Nephron (organoid): ENCODE data around the gene ZNF575.
A peak's percentile ranks its signal among the peaks of the same experiment; 100 is the strongest.
"Not testable (repeated sequence)": the region's sequence is repeated elsewhere in the genome, so short reads cannot be mapped to it uniquely, and the experiment has no call there.

Source experiments
- H3K27ac Mint-ChIP-seq, 3 experiments: 2 replicates each; pipeline ENCODE4 v1.8.0; 2020; ENCODE audit warnings: mixed read lengths in 3 of 3, mild to moderate bottlenecking in 2 of 3, moderate library complexity in 1 of 3
- H3K27me3 Mint-ChIP-seq: 2 replicates; pipeline ENCODE4 v1.8.0; 2021; ENCODE audit warnings: low read depth, mild to moderate bottlenecking, moderate library complexity, mixed read lengths
- H3K36me3 Mint-ChIP-seq: 2 replicates; pipeline ENCODE4 v1.8.0; 2020; ENCODE audit warnings: low read depth, mixed read lengths
- H3K4me1 Mint-ChIP-seq: 2 replicates; pipeline ENCODE4 v1.8.0; 2020; ENCODE audit warnings: mixed read lengths
- H3K4me3 Mint-ChIP-seq, 3 experiments: 2 replicates each; pipeline ENCODE4 v1.8.0; 2020; ENCODE audit warnings: mild to moderate bottlenecking in 3 of 3, mixed read lengths in 3 of 3, moderate library complexity in 2 of 3
- H3K9me3 Mint-ChIP-seq: 2 replicates; pipeline ENCODE4 v1.8.0; 2020; ENCODE audit warnings: mixed read lengths
- CTCF ChIP-seq, 3 experiments: fragments of 200-600 bp; sonication (generic); IDR thresholded peaks; one replicate each; pipeline ENCODE4 v1.5.0; 2021; ENCODE audit warnings: antibody characterized with exemption in 3 of 3; ENCODE audit not compliant: unreplicated experiment in 3 of 3

The ZNF575 gene

GRCh38 chr19:43518051-43518450 is 14.9 kb upstream of the ZNF575 start:
- peaks cover 18% of the 10 kb centered on the region for H3K36me3 Mint-ChIP-seq
- H3K27ac Mint-ChIP-seq, result no peak overlapping the region
- H3K9me3 Mint-ChIP-seq, result no peaks in the 10 kb centered on the region
- H3K4me3 Mint-ChIP-seq, result no peak overlapping the region
- TF ChIP-seq CTCF (IDR thresholded peaks at IDR 0.05; ENCODE audit: unreplicated experiment in 3 of 3), result no peak
- H3K4me1 Mint-ChIP-seq, result peaks cover 10% of the 10 kb centered on the region
- H3K27me3 Mint-ChIP-seq, result no peaks in the 10 kb centered on the region

GRCh38 chr19:43519436-43520088 is 13.4 kb upstream of the ZNF575 start:
- peak; percentile 91 to 92 (median 92) for TF ChIP-seq CTCF (IDR thresholded peaks at IDR 0.05; ENCODE audit: unreplicated experiment in 3 of 3)
- H3K4me3 Mint-ChIP-seq, result no peak overlapping the region
- H3K36me3 Mint-ChIP-seq, result peaks cover 9% of the 10 kb centered on the region
- no peaks in the 10 kb centered on the region for H3K9me3 Mint-ChIP-seq
- peaks cover 10% of the 10 kb centered on the region for H3K4me1 Mint-ChIP-seq
- peak overlapping the region; percentile 12 to 26 (median 23) for H3K27ac Mint-ChIP-seq
- no peaks in the 10 kb centered on the region for H3K27me3 Mint-ChIP-seq

GRCh38 chr19:43522929-43523328 is 10.1 kb upstream of the ZNF575 start:
- Mint-ChIP-seq H3K27me3 (no peaks in the 10 kb centered on the region), H3K27ac (peak overlapping the region in 2 of 3 experiments; percentile 22 to 67), H3K9me3 (no peaks in the 10 kb centered on the region), H3K36me3 (peaks cover 5% of the 10 kb centered on the region), H3K4me3 (peak overlapping the region; percentile 31 to 58 (median 40)), H3K4me1 (peaks cover 23% of the 10 kb centered on the region)
- no peak for TF ChIP-seq CTCF (IDR thresholded peaks at IDR 0.05; ENCODE audit: unreplicated experiment in 3 of 3)

DNA sequence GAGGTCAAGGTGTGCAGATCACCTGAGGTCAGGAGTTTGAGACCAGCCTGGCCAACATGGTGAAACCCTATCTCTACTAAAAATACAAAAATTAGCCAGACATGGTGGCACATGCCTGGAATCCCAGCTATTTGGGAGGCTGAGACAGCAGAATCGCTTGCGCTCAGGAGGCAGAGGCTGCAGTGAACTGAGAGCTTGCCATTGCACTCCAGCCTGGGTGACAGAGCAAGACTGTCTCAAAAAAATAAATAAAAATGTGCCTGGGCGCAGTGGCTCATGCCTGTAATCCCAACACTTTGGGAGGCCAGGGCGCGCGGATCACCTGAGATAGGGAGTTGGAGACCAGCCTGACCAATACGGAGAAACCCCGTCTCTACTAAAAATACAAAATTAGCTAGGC is 9.3 kb upstream of the ZNF575 start:
- not testable (repeated sequence) for H3K36me3 Mint-ChIP-seq

GRCh38 chr19:43524922-43525835 is 7.8 kb upstream of the ZNF575 start:
- no peaks in the 10 kb centered on the region for H3K27me3 Mint-ChIP-seq
- H3K4me3 Mint-ChIP-seq, result peak overlapping the region; percentile 90 to 94 (median 94)
- no peaks in the 10 kb centered on the region for H3K9me3 Mint-ChIP-seq
- no peaks in the 10 kb centered on the region for H3K36me3 Mint-ChIP-seq
- peaks cover 17% of the 10 kb centered on the region for H3K4me1 Mint-ChIP-seq
- peak overlapping the region; percentile 26 to 86 (median 36) for H3K27ac Mint-ChIP-seq
- TF ChIP-seq CTCF (IDR thresholded peaks at IDR 0.05; ENCODE audit: unreplicated experiment in 3 of 3), result no peak

More for the DNA sequence above, 9.3 kb upstream of the ZNF575 start:
- H3K27me3 Mint-ChIP-seq, H3K9me3 Mint-ChIP-seq: not testable (repeated sequence)
- Mint-ChIP-seq H3K4me3 (peak overlapping the region in 1 of 3 experiments; percentile 50), H3K4me1 (peaks cover 23% of the 10 kb centered on the region), H3K27ac (peak overlapping the region in 1 of 3 experiments; percentile 59)
